H1 (cell line): Measurements from ENCODE around the gene DRC1. TPM values are rescaled to one million over a fixed set of nuclear protein-coding genes. Genes with fewer than 3 reads are reported as not detected.

ENCODE experiments used
- BCL11A ChIP-seq, 2 experiments: IDR thresholded peaks; one replicate each; pipeline ENCODE4 v1.6.1; 2011; ENCODE audit warnings: low read depth in 2 of 2, low read length in 2 of 2, mild to moderate bottlenecking in 2 of 2
- CBX8 ChIP-seq: fragments of 300-800, 300-1000 bp; sonication (generic); IDR thresholded peaks from 2 replicates; pipeline ENCODE4 v1.7.1; 2016; ENCODE audit warnings: low read depth, low read length, borderline replicate concordance
- HDAC6 ChIP-seq: IDR thresholded peaks from one replicate; pipeline ENCODE4 v1.7.1; 2012; ENCODE audit warnings: low read depth, mild to moderate bottlenecking, inconsistent platforms, low read length, moderate library complexity
- NRF1 ChIP-seq: IDR thresholded peaks from 2 replicates; pipeline ENCODE4 v1.6.1; 2011; ENCODE audit warnings: mild to moderate bottlenecking, low read depth, low read length, improper control_type of control experiment
- PHF8 ChIP-seq: fragments of 200-600 bp; sonication (generic); conservative IDR thresholded peaks from 2 replicates; pipeline ENCODE4 v1.7.1; 2012; ENCODE audit warnings: low read depth, mild to moderate bottlenecking, inconsistent platforms, low read length, moderate library complexity
- SIN3A ChIP-seq, 2 experiments: IDR thresholded peaks in 1 of 2; conservative IDR thresholded peaks in 1 of 2; 2 replicates each; pipeline ENCODE4 v1.6.1; 2011 to 2012; ENCODE audit warnings: low read length in 2 of 2, improper control_type of control experiment in 1 of 2, low read depth in 1 of 2, mild to moderate bottlenecking in 1 of 2
- polyA plus RNA-seq, 7 experiments: library from polyadenylated mRNA; depleted of rRNA in 3 of 7; stranded (reverse) in 5 of 7; unstranded in 2 of 7; fragments of >200 nt in 5 of 7; fragments of 200-250 nt in 2 of 7; gene quantifications; 1 replicate in 5 of 7; 2 replicates in 1 of 7; 4 replicates in 1 of 7; pipeline versions ENCODE4 v1.2.1 to v1.2.3, GENCODE V29; 2011 to 2013; ENCODE audit warnings: missing spikeins in 2 of 7, mixed read lengths in 2 of 7
- total RNA-seq: library from RNA; stranded (reverse); fragmentation: NEBNext Ultra II Directional; extraction: Animal tissue kit (Norgen Biotek cat#: 25700); gene quantifications from 2 replicates; pipeline ENCODE4 v1.2.1, GENCODE V29; 2021
- TF ChIP-seq, protein P1 (sequence below): IDR thresholded peaks from 2 replicates; pipeline ENCODE4 v1.6.1; 2012; ENCODE audit warnings: low read length, inconsistent platforms

DRC1 gene
- total and polyA plus RNA-seq, 2 of the 8 experiments (the other 6 are each of a cell fraction or from before 2014, with no cell fraction given): 0.08 TPM; not detected in 1

DNA sequence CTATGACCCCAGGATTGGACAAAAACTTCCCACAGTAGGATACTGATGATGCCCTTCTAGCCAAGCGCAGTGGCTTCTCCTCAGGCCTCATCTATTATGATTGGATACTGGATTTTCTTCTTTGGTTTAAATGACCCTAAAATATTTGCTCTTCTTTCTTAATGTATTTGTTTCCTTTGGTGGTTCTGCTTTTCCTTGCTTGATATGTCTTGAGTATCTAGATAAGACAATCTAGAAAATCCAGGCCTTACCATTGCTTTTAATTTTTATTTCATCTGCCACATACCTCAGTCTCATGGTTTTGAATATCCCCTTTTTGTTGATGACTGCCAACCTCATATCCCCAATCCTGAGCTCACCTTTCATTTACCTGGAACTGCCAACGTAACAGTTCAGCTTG lies 40.6 kb downstream of the DRC1 start (continued):
- TF ChIP-seq, protein P1, sequence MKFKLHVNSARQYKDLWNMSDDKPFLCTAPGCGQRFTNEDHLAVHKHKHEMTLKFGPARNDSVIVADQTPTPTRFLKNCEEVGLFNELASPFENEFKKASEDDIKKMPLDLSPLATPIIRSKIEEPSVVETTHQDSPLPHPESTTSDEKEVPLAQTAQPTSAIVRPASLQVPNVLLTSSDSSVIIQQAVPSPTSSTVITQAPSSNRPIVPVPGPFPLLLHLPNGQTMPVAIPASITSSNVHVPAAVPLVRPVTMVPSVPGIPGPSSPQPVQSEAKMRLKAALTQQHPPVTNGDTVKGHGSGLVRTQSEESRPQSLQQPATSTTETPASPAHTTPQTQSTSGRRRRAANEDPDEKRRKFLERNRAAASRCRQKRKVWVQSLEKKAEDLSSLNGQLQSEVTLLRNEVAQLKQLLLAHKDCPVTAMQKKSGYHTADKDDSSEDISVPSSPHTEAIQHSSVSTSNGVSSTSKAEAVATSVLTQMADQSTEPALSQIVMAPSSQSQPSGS: no peak
- TF ChIP-seq NRF1 (no peak), PHF8 (no peak), CBX8 (no peak), HDAC6 (no peak), SIN3A (conservative IDR thresholded peaks at IDR 0.05 in 1 of 2, IDR thresholded peaks at IDR 0.05 in 1 of 2; ENCODE audit: low read depth in 1 of 2, low read length in 2 of 2) (no peak), BCL11A (IDR thresholded peaks at IDR 0.05; ENCODE audit: low read depth in 2 of 2, low read length in 2 of 2) (no peak)
